ENCODE data around the gene CHSY3. TPM values are rescaled to one million over a fixed set of nuclear protein-coding genes. Genes with fewer than 3 reads are reported as not detected.

CHSY3 gene
- polyA plus RNA-seq, 1 donor from 2014 or later, result 0.40 TPM

GRCh38 chr5:130068988-130069387, 164.7 kb downstream of the CHSY3 start:
- H3F3A ChIP-seq (ENCODE audit: insufficient read depth, low read length, poor library complexity, severe bottlenecking), result no peaks in the 10 kb centered on the region
- H3K4me3 ChIP-seq (ENCODE audit: low read length), result no peak overlapping the region
- no peaks in the 10 kb centered on the region for H3K27me3 ChIP-seq (ENCODE audit: insufficient read depth, low read depth, low read length)
- no peaks in the 10 kb centered on the region for H3K9me3 ChIP-seq (ENCODE audit: low read length)
- no peaks in the 10 kb centered on the region for H3K79me2 ChIP-seq (replicated peaks; ENCODE audit: insufficient read depth, low read length)
- no peaks in the 10 kb centered on the region for H3K36me3 ChIP-seq (ENCODE audit: insufficient read depth, low read length)
- H4K20me1 ChIP-seq (ENCODE audit: insufficient read depth), result no peaks in the 10 kb centered on the region
- no peaks in the 10 kb centered on the region for H3K9me2 ChIP-seq (ENCODE audit: insufficient read depth, low read length)
- H3K4me2 ChIP-seq (ENCODE audit: low read length), result no peak overlapping the region
- no peak overlapping the region for H3K9ac ChIP-seq (ENCODE audit: low read length)
- no peak overlapping the region for H2AFZ ChIP-seq (ENCODE audit: low read depth, low read length)
- TF ChIP-seq REST (IDR thresholded peaks at IDR 0.05; ENCODE audit: borderline replicate concordance) (no peak), CTCF (IDR thresholded peaks at IDR 0.05; ENCODE audit: poor library complexity, severe bottlenecking) (no peak), RAD21 (conservative IDR thresholded peaks at IDR 0.05) (no peak), MXI1 (conservative IDR thresholded peaks at IDR 0.05; ENCODE audit: poor library complexity, severe bottlenecking) (no peak), POLR2AphosphoS5 (IDR thresholded peaks at IDR 0.05) (no peak), EZH2 (IDR thresholded peaks at IDR 0.05; ENCODE audit: borderline replicate concordance, insufficient read depth, low read length, poor library complexity, severe bottlenecking) (no peak)
- H3K27ac ChIP-seq (ENCODE audit: low read length), result no peak overlapping the region

- Histone ChIP-seq H3K9me3 (ENCODE audit: low read length) (no peaks in the 10 kb centered on the region), H3K4me3 (ENCODE audit: low read length) (no peak overlapping the region), H4K20me1 (ENCODE audit: insufficient read depth) (no peaks in the 10 kb centered on the region), H3K27me3 (ENCODE audit: insufficient read depth, low read depth, low read length) (no peaks in the 10 kb centered on the region), H3K36me3 (ENCODE audit: insufficient read depth, low read length) (no peaks in the 10 kb centered on the region), H3K9me2 (ENCODE audit: insufficient read depth, low read length) (no peaks in the 10 kb centered on the region), H3K27ac (ENCODE audit: low read length) (no peak overlapping the region), H2AFZ (ENCODE audit: low read depth, low read length) (no peak overlapping the region), H3K4me2 (ENCODE audit: low read length) (no peak overlapping the region), H3F3A (ENCODE audit: insufficient read depth, low read length, poor library complexity, severe bottlenecking) (no peaks in the 10 kb centered on the region), H3K79me2 (replicated peaks; ENCODE audit: insufficient read depth, low read length) (no peaks in the 10 kb centered on the region), H3K9ac (ENCODE audit: low read length) (no peak overlapping the region)
- TF ChIP-seq TAF1 (IDR thresholded peaks at IDR 0.05; ENCODE audit: low read depth) (no peak), POLR2AphosphoS5 (IDR thresholded peaks at IDR 0.05) (no peak), CTCF (IDR thresholded peaks at IDR 0.05; ENCODE audit: poor library complexity, severe bottlenecking) (no peak), EP300 (conservative IDR thresholded peaks at IDR 0.05; ENCODE audit: poor library complexity, severe bottlenecking) (no peak)
These were observed 170.6 kb downstream of the CHSY3 start for GRCh38 chr5:130074820-130075219.

Measured in neural cell (in vitro differentiated cells).